Stimulated activated naive CD4-positive, alpha-beta T cell treated with Interleukin-2 at 50 U/mL for 16 hours (primary cell): ENCODE data around the gene RANBP6.
A peak's percentile ranks its signal among the peaks of the same experiment; 100 is the strongest.

Experiments used
- DNase-seq: peaks from one replicate; lab custom pipeline; 2025; lab: John Stamatoyannopoulos, UW

The RANBP6 gene

GRCh38 chr9:6007058-6007769 lies 8.2 kb downstream of the RANBP6 start:
- peak; percentile 97 for DNase-seq

- DNase-seq = no peak
These were observed 8.7 kb downstream of the RANBP6 start for GRCh38 chr9:6006749-6007057.

GRCh38 chr9:6000955-6001354 lies 14.5 kb downstream of the RANBP6 start:
- no peak for DNase-seq

- no peak for DNase-seq
These were observed 15.9 kb downstream of the RANBP6 start for GRCh38 chr9:5999443-6000101.

GRCh38 chr9:5994493-5994892 lies 20.9 kb downstream of the RANBP6 start:
- no peak for DNase-seq

- DNase-seq = no peak
These were observed 27.2 kb downstream of the RANBP6 start for GRCh38 chr9:5988265-5988664.

GRCh38 chr9:5983042-5983441 lies 32.4 kb downstream of the RANBP6 start:
- DNase-seq = no peak

- DNase-seq = no peak
These were observed 33.1 kb downstream of the RANBP6 start for GRCh38 chr9:5982317-5982716.

GRCh38 chr9:5978523-5978922 lies 36.9 kb downstream of the RANBP6 start:
- DNase-seq = no peak

GRCh38 chr9:5976674-5977397 lies 38.6 kb downstream of the RANBP6 start:
- DNase-seq = no peak

GRCh38 chr9:5971740-5972139 lies 43.7 kb downstream of the RANBP6 start:
- DNase-seq = no peak
